A172 (cell line): ENCODE data around the gene GPR107. TPM values are rescaled to one million over a fixed set of nuclear protein-coding genes. Genes with fewer than 3 reads are reported as not detected.

Source experiments
- DNase-seq: peaks from one replicate; pipeline ENCODE4 v3.0.0-alpha.2; 2015; ENCODE audit warnings: low spot score
- total RNA-seq: library from RNA; depleted of rRNA; stranded (reverse); fragments of >200 nt; shearing (Covaris generic); gene quantifications from 2 replicates; pipeline ENCODE4 v1.2.3, GENCODE V29; 2014

The GPR107 gene
- total RNA-seq, 1 experiment from 2014 or later, result 0.17 TPM

- no peak for DNase-seq
Measured at GRCh38 chr9:130137081-130137640, 83.5 kb downstream of the GPR107 start.

- DNase-seq, result no peak
Measured at GRCh38 chr9:130137641-130138081, 84.0 kb downstream of the GPR107 start.

GRCh38 chr9:130138171-130138653, 84.5 kb downstream of the GPR107 start:
- DNase-seq, result peak; percentile 67

GRCh38 chr9:130138791-130139190, 85.1 kb downstream of the GPR107 start:
- DNase-seq, result peak; percentile 37

- DNase-seq, result no peak
Measured at GRCh38 chr9:130139251-130139650, 85.5 kb downstream of the GPR107 start.

- DNase-seq, result no peak
Measured at GRCh38 chr9:130140706-130141105, 87.0 kb downstream of the GPR107 start.

GRCh38 chr9:130142056-130142455, 88.3 kb downstream of the GPR107 start:
- DNase-seq, result no peak

GRCh38 chr9:130142641-130143040, 88.9 kb downstream of the GPR107 start:
- no peak for DNase-seq

GRCh38 chr9:130143279-130143893, 89.7 kb downstream of the GPR107 start:
- DNase-seq, result no peak

GRCh38 chr9:130143958-130144366, 90.3 kb downstream of the GPR107 start:
- DNase-seq, result peak; percentile 8

- DNase-seq, result no peak
Measured at GRCh38 chr9:130144703-130145102, 91.0 kb downstream of the GPR107 start.

GRCh38 chr9:130145658-130146057, 92.0 kb downstream of the GPR107 start:
- DNase-seq, result no peak

GRCh38 chr9:130147198-130147597, 93.5 kb downstream of the GPR107 start:
- no peak for DNase-seq

GRCh38 chr9:130147910-130148309, 94.2 kb downstream of the GPR107 start:
- DNase-seq, result no peak

GRCh38 chr9:130149031-130149430, 95.3 kb downstream of the GPR107 start:
- no peak for DNase-seq

- no peak for DNase-seq
Measured at GRCh38 chr9:130149654-130150286, 96.1 kb downstream of the GPR107 start.

GRCh38 chr9:130150779-130151382, 97.2 kb downstream of the GPR107 start:
- DNase-seq, result peak; percentile 25

GRCh38 chr9:130154816-130155215, 101.1 kb downstream of the GPR107 start:
- no peak for DNase-seq

- DNase-seq, result no peak
Measured at GRCh38 chr9:130155647-130156046, 101.9 kb downstream of the GPR107 start.

- no peak for DNase-seq
Measured at GRCh38 chr9:130156672-130157071, 103.0 kb downstream of the GPR107 start.

GRCh38 chr9:130157079-130157478, 103.4 kb downstream of the GPR107 start:
- DNase-seq, result no peak

- DNase-seq, result no peak
Measured at GRCh38 chr9:130158001-130158400, 104.3 kb downstream of the GPR107 start.

GRCh38 chr9:130159057-130159456, 105.4 kb downstream of the GPR107 start:
- DNase-seq, result no peak
